Non-pigmented ciliary epithelial cell (primary cell): ENCODE results near the gene DAW1.
A peak's percentile ranks its signal among the peaks of the same experiment; 100 is the strongest.
"Not testable (repeated sequence)": the region's sequence is repeated elsewhere in the genome, so short reads cannot be mapped to it uniquely, and the experiment has no call there.

Source experiments
- DNase-seq: peaks from one replicate; pipeline ENCODE4 v3.0.0-alpha.2; 2010; ENCODE audit warnings: low read depth

Gene DAW1, protein sequence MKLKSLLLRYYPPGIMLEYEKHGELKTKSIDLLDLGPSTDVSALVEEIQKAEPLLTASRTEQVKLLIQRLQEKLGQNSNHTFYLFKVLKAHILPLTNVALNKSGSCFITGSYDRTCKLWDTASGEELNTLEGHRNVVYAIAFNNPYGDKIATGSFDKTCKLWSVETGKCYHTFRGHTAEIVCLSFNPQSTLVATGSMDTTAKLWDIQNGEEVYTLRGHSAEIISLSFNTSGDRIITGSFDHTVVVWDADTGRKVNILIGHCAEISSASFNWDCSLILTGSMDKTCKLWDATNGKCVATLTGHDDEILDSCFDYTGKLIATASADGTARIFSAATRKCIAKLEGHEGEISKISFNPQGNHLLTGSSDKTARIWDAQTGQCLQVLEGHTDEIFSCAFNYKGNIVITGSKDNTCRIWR

DNA sequence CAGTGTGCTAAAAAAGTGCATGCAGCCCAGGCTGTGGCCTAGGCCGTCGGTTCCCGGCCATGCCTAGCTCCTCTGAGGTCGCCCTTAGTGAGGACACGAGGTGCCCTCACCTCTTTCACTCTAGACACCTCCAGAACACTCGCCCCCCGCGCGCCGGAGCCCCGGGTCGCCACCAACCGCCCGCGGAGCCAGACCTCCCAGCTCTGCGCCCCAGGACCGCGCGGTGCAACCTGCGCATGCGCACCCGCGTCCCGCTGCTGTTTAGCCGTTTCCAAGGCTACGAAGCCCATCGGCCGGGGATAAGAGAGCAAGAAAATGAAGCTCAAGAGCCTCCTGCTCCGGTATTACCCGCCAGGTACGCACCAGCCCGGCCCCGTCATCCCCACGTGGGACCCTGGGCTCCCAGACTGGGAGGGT, at the start of gene DAW1:
DAW1 (plus strand) TSS at position 257 of the 417 bp plus-strand sequence; CDS start at position 316, 59 bp downstream.
- no peak for DNase-seq

DNA sequence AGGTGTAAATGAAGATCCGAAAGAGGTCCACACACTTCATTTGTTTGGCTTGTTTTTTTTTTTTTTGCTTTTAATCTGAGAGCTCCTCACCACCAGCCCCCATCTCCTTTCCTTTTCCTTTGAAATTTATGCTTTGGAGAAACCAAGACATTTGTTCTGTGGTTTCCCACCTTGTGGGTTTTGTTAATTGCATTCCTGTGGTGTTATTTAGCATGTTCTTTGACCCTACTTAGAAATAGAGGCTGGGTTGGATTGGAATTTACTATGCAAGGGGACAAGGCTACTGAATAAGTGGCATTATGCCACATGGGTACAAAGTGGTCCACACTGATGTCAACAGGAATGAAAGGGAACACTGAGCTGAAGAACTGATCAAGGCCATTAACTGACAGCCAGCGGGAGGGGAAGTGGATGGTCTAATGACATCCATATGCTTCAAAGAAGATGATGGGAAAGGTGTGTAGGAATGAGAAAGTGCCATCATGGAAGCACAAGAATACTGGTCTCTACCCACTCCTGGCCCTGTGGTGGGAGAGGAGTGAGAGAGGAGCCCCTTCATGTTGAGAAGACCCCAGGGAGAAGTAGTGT, 48.9 kb upstream of the DAW1 start:
- DNase-seq, result no peak

DNA sequence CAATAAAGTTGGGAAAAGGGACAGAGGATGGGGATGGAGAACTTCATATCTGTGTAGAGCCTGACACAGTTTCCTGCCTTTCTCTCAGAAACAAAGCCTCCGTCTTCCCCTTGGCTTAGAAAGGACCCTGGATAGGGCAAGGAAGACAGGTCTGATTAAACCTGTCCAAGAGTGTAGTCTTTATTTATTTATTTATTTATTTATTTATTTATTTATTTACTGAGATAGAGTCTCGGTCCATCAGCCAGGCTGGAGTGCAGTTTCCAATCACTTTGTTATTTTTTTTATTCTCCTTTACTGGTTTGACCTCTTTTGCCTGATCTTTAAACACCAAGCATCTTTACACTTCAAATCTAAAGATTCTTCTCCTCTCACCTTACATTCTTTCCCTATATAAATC, 47.5 kb upstream of the DAW1 start:
- DNase-seq, result no peak

DNA sequence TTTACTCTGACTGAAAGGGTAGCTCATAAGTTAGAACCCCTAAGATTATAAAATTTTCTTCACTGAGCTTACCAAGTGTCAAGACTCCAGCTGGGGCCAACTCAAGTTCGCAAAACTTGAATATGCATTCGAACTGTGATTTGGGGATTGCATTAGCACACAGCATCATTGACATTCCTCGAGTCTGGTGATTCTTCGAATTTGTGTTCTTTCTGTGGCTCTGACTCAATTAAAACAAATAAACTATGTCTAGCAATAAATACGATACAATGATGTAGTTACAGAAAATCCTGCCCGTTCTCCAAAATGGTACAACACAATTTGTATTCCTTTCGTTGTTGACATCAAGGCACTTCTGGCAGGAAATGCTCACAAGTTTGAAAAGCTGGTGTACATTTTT, 46.7 kb upstream of the DAW1 start:
- peak; percentile 30 for DNase-seq

DNA sequence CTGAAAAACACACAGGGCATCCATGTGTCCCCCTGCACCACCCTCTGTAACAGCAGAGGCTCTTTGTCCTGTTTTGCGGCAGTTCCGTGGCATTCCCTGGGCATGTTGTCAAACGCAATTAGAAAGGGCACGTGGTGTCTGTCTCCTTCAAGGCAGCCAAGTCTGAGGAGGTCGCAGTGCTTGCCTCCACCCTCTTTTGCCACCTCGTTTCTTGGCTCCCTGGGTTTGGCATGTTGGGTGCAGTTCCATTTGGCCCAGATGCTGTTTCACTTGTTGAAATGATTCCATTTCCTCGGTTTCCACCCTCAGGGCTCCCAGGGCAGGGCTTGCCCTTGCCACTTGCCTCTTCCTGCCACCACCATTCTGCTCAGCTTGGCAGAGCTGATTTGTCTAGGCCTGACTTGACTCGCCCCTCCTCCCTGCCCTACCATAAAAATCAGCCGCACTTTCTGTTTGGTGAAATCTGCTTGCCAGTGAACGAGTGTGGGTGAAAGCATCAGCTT, 45.4 kb upstream of the DAW1 start:
- DNase-seq, result no peak

DNA sequence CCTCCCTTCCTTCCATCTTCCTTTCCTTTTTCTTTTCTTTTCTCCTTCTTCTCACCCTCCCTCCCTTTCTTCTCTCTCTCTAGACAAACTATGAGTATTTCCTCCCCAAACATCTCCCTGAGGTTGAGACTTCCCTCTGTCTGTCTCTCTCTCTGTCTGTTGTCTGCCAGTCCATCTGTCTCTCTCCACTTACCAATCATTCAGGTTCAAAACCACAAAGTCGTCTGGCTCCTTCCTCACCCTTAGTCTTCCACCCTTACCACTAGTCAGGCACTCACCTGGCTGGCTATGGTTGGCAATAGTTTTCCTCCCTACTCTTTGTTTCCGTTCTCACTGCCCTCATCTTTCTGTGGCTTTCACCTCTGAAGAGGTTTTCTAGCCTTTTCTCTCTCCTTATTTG, 44.9 kb upstream of the DAW1 start:
- no peak for DNase-seq

DNA sequence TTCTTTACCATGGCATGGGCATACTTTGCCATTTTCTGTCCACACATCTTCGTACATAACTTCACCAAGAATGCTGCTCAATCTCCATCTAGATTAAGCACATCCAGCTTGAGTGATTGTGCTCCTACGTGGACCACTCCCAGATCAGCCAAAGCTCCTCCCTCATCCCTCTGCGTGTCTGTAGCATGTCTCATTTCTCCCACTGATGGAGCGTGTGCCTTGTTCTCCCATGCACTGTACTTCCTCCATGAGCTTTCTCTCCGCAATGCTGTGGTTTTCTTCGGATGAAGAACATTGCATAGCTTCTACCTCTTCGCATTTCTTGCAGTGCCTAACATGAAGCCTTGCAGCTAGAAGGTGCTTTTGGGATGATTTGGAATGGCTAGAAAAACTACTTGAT, 44.3 kb upstream of the DAW1 start:
- DNase-seq, result no peak

DNA sequence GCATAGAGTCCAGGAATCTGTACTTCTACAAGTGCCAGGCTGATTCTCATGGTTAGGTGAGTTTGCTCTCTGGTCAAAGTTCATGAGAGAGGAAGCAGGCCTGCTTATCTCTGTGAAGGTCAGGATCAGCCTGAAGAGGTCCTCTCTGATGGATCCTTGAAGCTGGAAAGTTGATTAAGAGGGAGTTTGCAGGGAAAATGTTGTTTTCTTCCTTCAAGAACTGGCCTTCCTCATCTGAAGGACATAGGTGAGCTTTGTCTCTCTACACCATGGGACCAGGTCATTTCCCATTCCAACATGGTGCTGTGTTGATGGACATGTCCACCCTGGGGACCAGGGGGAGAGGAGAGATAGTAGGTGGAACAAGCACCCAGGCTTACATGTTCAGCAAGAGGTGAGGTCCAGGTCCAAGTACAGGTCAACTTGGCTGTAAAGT, 42.9 kb upstream of the DAW1 start:
- DNase-seq, result no peak

DNA sequence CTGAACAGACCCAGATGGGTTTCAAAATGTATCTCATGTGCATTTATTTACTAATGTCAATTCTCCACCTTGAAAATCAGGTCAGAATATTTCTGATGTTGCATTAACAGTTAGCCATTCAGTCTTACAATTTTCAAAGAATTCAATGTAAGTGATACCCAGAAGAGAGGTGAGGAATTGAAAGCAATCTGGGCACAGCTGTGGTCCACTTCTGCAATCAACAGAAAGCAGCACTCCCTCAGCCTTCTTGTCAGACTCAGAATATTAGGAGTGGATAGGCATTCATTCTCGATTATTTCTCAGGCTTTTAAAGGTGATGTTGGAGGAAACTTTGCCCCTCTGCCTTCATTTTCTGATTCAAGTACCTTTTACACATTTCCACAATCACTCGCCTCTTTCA, 42.1 kb upstream of the DAW1 start:
- DNase-seq, result no peak

DNA sequence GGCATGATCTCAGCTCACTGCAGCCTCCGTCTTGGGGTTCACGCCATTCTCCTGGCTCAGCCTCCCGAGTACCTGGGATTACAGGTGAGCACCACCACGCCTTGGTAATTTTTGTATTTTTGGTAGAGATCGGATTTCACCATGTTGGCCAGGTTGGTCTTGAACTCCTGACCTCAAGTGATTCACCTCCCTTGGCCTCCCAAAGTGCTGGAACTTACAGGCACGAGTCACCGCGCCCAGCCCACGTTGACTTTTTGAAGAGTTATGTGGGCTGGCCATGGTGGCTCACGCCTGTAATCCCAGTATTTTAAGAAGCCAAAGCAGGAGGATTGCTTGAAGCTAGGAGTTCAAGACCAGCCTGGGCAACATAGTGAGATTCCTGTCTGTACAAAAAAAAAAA, 37.0 kb upstream of the DAW1 start:
- no peak for DNase-seq

DNA sequence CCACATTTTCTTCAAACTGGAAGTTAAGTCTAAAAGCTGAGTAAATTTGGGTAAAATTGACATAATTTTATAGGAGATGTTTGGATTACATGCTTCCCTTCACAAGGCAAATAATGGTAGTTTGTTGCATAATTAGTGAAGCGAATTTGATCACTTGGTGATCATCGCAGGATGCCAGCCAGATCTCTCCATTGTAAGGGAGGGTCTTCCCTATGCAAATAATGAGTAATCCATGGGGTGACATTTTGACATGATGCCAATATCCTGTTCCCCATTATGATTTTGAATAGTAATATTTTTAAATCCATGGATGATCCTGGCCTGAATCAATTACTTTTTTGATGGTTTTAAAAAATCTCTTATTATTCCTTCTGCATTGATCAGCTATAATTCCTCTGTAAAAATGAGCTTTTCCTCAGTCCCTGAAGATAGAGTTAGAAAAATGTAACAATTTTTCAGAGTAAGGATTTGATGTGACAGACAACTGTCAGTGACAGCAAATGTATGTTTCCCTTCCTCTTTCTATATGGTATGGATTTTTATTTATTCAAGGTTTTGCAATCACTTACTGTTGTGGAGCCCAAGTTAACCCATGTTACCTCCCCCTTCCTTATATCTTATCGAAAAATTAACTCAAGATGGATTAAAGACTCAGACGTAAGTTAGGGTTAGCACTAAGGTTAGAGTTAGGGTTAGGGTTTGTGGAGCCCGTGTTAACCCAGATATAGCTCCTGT, 36.3 kb upstream of the DAW1 start:
- DNase-seq, result no peak

DNA sequence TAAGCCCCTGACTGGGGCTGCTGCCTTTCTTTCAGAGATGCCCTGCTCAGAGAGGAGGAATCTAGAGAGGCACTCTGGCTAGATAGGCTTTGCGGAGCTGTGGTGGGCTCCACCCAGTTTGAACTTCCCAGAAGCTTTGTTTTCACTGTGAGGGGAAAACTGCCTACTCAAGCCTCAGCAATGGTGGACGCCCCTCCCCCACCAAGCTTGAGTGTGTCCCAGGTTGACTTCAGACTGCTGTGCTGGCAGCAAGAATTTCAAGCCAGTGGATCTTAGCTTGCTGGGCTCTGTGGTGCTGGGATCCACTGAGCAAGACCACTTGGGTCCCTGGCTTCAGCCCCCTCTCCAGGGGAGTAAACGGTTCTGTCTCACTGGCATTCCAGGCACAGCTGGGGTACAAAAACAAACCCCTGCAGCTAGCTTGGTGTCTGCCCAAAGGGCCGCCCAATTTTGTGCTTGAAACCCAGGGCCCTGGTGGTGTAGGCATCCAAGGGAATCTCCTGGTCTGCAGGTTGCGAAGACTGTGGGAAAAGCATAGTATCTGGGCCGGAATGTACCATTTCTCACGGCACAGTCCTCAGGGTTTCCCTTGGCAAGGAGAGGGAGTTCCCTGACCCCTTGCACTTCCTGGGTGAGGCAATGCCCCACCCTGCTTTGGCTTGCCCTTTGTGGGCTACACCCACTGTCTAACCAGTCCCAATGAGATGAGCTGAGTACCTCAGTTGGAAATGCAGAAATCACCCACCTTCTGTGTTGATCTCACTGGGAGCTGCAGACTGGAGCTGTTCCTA, 31.9 kb upstream of the DAW1 start:
- DNase-seq, result not testable (repeated sequence)

DNA sequence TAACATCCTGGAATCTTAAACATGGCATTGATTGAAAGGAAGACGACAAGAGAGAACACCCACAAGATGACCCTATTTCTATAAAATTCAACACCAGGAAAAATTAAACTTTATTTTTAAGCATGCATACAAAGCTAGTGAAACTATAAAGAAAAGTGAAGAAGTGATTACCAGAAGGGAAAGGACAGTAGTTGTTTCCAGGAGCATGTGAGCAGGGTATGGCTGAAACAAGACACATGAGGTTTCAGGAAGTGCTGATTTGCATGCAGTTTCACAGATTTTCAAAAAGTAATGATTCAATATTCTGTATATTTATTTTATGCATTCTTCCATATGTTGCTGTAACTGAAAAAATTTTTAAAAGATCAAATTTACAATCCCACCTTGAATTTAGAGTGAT, 24.6 kb upstream of the DAW1 start:
- no peak for DNase-seq

DNA sequence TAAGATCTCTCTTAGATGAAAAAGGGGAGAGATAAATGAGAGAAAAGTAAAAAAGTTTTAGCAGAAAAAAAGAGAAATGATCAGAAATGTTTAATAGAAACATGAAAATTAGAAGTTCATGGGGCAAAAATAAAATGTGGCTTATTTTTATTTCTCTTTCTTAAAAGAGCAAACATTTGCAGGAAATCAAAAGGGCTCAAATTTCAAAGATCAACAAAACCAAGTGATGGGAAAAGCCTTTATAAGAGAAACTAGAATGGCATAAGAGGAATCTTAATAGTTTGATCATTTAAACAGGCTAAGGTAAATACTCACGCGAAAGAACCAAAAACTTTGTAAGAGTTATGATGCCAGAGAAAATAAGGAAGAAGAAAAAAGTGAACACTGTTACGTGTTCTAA, 23.3 kb upstream of the DAW1 start:
- no peak for DNase-seq

DNA sequence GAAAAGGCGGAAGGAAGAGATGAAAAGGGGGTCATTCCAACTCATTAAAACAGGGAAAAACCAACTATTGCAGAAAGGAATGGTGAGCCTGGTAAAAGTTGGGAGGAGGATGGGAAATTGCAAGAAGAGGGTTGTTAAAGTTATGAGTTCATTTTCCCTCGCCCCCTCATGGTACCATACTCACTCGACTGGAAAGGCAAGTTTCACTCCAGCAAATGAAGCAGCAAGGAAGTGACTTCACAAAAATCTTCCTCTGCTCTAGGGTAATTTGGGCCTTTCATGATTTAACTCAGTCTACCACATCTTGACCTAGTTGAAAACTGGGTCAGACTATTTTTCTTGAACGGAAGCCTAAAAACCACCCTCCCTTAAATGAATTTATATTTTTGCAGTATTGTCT, 22.8 kb upstream of the DAW1 start:
- DNase-seq, result no peak

DNA sequence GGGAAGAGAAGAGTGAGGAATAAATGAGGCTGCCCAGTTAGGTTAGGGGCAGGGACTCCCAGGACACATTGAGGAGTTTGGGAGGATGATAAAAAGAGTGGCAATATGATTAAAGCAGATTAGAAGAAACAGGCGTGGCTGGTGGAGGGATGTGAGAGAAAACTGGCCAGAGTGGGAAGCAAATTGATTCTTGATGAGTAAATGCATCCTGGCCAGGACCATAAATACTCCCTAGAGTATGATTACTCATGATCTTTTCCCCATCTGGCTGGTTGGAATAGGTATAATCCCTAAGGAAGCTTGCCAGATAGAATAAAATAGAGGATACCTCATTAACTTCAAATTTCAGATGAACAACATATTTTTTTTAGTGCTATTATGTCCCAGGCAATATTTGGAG, 21.5 kb upstream of the DAW1 start:
- DNase-seq, result no peak

DNA sequence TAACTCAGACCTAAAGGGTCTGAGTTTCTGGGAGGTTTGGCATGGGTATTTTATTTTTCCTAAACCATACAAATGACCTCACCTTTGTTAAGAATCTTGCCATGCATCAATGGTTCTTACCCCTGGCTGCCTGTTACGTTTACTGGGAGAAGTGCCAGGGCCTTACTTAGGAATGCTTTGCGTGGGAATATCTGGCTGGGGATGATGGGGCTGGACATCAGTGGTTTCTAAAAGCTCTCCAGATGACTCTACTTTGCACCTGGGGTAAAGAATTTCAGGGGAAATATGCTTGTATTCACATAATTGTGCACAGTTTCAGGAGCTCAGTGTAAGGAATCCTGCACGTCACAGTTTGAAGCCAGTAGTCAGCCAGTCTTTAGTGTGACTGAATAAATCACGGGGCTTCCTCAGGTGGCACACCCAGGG, 18.2 kb upstream of the DAW1 start:
- DNase-seq, result peak; percentile 95

DNA sequence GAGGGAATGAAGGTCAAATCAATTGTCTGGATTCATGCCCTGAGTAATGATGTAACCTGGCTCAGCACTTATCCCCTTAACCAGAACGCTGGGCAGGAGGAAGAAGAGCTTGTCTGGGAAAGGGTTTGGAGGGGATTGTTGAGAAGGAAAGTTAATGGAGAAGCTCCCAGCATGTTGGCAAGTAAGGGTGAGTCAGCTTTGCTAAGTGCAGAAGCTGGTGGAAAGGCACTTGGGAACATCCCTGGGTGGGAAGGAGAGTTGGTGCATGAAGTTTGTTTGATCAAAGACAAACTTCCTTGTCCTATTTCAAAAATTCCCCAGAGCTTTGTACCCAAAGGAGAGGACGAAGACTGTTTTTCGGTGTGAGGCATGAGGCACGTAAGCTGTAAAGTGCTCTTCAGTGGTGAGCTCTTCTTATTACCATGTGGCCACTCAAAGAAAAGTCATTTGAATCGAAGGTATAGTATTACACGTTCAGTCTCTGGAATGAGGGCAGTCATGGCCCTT, 17.6 kb upstream of the DAW1 start:
- DNase-seq, result no peak

DNA sequence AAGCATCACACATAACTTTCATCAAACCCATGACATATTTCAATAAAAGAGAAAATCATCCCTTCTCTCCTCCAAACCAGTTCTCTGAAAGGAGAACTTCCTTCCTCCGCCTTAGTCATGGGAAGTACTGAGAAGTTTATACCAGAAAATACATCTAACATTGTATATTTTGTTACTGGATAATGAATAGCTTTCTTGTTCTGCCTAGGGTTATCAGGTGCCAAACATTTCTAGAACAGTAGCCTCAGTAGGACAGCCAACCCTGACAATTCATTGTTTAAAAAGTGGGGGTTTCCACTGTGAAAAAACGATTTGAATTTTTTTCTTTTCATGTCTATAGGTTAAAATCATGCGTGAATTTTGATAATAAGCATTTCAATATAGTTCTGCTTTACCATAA, 16.0 kb upstream of the DAW1 start:
- DNase-seq, result no peak

DNA sequence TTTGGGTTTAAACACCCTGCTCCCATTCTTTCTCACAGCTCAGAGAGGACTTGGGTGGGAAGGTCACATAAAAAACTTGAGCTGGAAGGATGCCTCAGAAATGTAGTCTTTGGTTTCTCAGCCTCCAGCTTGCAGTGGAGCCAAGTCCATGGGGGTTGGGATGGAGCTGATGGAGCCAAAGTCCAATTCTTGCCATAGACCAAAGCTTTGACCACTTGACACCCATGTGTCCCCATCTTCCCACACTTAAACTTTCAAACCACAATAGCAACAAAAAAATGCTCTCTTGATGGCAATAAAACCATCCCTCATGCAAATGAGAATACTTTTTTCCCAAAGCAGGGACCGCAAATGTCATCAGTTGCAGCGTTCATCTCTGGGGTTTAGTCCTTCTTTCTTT, 14.7 kb upstream of the DAW1 start:
- DNase-seq, result no peak

DNA sequence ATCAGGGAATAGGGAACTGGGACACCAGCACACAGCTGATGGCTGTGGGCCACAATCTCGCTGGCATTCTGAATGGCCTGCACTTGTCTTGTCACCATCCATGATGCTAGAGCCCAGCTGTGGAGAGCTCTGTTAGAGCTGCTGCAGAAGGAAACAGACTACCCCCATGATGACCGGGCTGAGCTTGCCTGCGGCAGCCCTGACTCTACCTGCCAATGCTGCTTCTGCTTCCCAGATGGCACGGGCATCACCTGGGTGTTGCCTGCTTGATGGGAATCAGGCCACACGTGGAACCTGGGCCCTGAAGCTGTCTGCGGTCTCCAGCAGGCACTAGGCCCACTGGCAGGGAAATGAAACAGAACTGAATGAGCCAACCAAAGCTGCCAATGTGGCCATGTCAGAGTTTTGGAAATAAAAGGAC, 11.2 kb upstream of the DAW1 start:
- no peak for DNase-seq

DNA sequence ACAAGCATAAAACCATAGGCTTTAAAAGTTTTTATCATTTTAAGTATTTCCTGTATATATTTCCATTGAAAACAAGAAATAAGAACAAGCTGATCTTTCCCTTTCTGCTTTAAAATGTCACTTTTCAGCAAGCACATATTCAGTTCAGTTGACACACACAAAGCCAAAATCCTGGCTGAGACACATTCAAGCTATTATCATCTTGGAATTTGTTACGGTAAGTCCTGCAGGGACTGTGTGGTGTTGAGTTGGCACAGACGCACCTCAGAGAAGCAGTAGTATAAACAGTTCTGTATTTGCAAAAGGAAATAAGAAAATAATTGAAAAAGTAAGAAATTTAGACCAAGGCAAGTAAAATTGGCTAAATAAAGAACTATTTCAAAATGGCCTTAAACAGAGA, 10.4 kb upstream of the DAW1 start:
- DNase-seq, result no peak
